ENCODE results near the gene HAX1.
"Not testable (repeated sequence)": the region's sequence is repeated elsewhere in the genome, so short reads cannot be mapped to it uniquely, and the experiment has no call there.

Gene HAX1

DNA sequence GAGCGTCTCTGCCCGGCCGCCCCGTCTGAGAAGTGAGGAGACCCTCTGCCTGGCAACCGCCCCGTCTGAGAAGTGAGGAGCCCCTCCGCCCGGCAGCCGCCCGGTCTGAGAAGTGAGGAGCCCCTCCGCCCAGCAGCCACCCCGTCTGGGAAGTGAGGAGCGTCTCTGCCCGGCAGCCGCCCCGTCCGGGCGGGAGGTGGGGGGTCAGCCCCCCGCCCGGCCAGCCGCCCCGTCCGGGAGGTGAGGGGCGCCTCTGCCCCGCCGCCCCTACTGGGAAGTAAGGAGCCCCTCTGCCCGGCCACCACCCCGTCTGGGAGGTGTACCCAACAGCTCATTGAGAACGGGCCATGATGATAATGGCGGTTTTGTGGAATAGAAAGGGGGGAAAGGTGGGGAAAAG, 15.2 kb downstream of the HAX1 start:
- DNase-seq (ENCODE audit: low read depth): not testable (repeated sequence)

DNA sequence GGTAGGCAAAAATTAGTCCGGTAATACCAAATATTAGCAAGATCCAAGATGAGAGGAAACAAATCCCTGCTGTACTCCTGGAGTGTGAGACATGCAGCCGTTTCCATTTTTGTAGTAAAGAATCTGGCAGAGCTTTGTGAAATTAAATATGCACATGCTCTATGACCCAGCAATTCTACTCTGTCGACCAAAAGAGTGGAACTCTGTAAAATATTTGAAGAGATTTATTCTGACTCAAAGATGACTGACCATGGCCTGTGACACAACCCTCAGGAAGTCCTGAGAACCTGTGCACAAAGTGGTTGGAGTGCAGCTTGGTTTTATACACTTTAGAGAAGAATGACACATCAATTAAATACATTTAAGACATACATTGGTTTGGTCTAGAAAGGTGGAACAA, 16.2 kb downstream of the HAX1 start:
- DNase-seq (ENCODE audit: low read depth): no peak

DNA sequence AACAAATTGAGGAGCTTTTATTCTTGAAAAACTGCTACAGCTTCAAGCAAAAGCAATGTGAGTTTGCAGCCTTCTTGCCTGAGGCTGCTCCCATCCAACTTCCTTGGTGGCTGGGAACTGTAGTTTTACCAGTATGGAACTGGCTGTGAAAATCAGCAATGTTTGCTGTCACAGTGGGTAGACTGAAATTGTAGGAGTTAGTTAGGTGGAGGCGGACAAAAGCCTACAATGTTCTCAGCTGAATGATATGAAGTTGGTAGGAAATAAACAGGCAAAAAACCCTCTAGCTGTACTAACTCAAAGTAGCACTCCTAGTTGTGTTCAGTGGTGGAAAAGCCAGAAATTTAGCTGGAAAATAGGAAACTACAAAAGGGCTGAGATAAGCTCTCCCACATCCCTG, 18.5 kb downstream of the HAX1 start:
- no peak for DNase-seq (ENCODE audit: low read depth)

DNA sequence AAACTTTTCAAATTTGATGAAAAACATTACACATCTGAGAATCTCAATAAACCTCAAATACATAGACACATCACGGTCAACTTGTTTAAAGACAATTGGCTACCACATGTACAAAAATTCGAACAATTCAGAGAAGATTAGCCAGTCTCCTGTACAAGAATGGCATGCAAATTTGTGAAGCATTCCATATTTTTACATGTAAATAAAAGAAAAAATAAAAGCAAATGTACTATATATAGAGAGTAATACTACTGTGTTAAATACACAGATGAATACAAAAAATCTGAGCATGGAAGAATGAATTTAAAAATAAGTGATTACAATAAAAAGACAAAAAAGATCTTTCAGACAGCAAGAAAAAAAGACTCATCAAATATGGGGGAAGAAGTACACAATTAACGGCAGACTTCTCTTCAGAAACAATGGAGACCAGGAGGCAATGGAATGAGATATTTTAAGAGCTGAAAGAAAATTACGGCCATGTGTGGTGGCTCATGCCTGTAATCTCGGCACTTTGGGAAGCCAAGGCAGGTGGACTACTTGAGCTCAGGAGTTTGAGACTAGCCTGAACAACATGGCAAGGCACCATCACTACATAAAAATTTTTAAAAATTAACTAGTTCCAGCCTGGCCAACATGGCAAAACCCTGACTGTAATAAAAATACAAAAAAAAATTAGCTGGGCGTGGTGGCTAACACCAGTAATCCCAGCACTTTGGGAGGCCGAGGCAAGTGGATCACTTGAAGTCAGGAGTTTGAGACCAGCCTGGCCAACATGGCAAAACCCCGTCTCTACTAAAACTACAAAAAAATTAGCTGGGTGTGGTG, 23.2 kb downstream of the HAX1 start:
- no peak for DNase-seq (ENCODE audit: low read depth)

DNA sequence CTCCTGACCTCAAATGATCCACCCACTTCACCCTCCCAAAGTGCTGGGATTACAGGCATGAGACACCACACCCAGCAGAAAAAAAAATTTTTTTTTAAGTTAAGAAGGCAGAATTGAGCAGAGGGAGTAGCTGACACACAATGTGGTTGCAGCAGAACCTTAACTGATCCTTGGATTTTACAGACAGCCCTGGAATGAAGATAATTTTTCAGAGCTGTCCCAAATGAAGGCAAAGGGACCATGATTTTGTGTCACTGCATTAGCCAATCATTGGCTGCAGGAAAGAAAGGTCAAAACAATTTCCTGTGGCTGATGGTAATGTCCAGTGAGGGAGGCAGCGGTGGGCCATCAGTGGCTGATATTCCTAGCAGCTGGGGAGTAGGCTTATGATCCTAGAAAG, 29.2 kb downstream of the HAX1 start:
- no peak for DNase-seq (ENCODE audit: low read depth)

DNA sequence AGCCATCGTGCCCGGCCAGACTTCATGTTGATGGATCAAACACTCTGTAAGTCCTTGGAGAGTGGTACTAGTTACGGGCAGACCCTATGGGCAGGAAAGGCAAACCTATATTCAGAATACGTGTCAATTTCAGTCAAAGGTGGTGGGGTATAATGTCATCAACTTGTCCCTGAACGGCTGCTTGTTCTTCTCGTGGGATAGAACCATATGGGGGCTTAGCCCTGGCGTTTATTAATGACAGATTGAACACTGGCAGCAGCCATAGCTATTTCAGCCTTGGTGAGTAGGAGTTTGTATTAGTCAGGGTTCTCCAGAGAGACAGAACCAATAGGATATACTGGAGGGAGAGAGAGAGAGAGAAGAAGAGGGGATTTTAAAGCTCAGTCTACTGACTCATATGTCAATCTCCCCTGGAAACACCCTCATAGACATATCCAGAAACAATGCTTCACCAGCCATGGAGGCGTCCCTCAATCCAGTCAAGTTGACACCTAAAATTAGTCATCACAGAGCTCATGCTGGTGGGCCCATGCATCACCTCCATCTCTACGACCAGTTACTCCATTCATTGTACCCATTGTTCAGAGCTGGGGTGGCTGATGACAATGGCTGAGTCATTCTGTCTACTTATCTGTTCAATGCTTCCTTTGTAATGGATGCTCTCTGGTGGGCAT, 32.4 kb downstream of the HAX1 start:
- peak; percentile 13 for DNase-seq (ENCODE audit: low read depth)

DNA sequence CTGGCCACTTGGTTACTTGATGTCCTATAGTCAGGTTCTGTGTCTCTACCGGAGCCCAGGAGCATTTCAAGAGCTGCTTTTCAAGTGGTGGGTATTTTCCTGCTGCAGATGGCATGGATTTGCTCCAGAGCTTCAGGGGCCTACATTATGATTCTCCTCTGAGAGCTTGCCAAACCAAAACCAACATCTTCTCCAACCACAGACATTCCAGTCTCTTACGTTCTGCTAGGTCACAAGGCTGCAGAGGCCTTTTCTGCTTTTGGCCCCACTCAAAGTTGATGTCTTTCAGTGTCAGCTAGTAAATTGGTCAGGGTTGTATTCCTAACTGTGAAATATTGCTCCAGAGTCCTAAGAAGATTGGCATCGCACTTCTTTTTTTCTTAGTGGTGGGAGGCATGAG, 33.7 kb downstream of the HAX1 start:
- peak; percentile 80 for DNase-seq (ENCODE audit: low read depth)

DNA sequence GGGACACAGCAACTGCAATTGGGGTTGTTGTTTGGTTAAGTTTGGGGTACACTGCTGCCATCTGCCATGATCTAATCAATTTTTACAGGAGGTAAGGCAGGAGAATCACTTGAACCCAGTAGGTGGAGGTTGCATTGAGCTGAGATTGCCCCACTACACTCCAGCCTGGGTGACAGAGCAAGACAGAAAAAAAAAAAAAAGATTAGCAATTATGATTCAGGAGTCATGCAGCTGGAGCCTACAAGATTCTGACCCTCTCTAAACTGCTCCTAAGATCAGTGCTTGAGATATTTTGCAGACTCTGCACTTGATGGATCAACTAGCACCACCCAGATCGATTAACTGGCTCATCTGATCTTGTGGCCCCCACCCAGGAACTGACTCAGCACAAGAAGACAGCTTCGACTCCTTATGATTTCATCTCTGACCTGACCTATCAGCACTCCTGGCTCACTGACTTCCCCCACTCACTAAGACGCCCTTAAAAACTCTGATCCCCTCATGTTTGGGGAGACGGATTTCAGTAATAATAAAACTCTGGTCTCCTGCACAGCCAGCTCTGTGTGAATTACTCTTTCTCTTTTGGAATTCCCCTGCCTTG, 35.3 kb downstream of the HAX1 start:
- not testable (repeated sequence) for DNase-seq (ENCODE audit: low read depth)

DNA sequence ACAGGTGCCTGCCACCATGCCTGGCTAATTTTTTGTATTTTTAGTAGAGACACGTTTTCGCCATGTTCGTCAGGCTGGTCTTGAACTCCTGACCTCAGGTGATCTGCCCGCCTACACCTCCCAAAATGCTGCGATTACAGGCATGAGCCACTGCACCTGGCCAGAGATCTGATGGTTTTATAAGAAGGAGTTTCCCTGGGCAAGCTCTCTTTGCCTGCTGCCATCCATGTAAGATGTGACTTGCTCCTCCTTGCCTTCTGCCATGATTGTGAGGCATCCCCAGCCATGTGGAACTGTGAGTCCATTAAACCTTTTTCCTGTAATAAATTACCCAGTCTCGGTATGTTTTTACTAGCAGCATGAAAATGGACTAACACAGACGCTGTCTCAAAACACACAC, 36.7 kb downstream of the HAX1 start:
- not testable (repeated sequence) for DNase-seq (ENCODE audit: low read depth)

DNA sequence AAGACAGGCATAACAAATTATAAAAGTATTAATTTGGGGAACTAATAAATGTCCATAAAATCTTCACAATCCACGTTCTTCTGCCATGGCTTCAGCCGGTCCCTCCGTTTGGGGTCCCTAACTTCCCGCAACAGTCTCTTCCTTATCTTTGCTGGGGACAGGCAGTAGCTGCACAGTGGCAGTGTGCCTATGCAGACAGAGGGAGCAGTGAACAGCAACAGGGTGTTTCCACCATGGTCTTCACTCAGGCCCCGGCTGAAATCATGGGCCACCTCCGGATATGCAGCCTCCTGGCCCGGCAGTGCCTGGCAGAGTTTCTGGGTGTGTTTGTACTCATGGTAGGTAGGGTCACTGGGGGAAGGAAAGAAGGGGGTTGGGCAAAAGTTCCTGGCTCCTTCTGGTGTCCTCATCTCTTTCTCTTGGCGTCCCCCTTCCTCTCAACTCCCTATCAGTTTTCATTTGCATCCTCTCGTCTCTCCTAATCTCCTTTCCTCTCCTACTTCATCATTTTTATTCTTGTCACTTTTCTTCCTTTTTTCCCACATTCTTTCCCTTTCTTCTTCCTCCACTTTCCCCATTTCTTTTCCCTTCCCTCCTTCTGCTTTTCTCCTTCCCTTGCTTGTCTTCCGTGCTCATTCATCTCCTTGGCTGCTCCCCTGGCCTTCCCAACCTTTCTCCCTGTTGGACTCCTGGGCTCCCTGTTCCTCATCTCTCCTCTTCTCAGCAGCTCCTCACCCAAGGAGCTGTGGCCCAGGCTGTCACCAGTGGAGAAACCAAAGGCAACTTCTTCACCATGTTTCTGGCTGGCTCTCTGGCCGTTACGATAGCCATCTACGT, 40.0 kb downstream of the HAX1 start:
- not testable (repeated sequence) for DNase-seq (ENCODE audit: low read depth)

DNA sequence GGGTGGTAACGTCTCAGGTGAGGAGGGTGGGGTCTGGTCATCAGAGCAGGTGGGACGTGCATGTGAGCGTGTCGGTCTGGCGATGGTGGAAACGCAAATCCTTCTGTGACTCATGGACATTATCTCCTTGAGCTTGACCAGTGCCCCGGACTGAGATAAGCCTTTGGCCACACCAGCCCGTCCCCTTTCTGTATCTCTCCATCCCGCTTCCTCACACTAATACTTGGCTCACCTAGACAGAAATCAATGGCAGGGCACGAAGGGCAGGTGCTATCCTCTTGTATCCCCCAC, 40.6 kb downstream of the HAX1 start:
- no peak for DNase-seq (ENCODE audit: low read depth)

DNA sequence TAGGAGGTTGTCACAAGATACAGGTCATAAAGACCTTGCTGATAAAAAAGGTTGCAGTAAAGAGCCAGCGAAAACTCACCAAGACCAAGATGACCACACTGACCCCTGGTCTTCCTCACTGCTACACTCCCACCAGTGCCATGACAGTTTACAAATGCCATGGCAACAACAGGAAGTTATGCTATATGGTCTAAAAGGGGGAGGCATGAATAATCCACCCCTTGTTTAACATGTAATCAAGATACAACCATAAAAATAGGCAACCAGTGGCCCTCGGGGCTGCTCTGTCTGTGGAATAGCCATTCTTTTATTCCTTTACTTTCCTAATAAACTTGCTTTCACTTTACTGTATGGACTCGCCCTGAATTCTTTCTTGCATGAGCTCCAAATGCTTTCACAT, 41.8 kb downstream of the HAX1 start:
- not testable (repeated sequence) for DNase-seq (ENCODE audit: low read depth)

DNA sequence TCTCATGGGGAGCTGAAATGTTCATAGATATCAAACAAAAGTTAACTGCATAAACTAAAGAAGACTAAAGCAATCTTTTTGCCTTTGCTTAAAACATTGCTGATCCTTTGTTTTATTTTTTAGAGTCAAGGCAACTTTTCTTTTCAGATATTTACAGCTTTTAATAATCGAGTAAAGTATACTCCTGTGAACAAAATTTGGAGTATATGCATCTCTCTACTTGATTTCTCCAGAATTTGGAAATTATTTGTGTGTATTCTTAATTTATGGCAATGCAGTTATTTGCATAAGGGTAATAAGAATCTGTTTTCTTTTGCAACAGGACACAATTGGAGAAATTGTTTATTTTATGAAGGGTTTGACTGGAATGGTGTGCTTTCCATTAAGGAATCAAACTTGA, 44.3 kb downstream of the HAX1 start:
- DNase-seq (ENCODE audit: low read depth): no peak

DNA sequence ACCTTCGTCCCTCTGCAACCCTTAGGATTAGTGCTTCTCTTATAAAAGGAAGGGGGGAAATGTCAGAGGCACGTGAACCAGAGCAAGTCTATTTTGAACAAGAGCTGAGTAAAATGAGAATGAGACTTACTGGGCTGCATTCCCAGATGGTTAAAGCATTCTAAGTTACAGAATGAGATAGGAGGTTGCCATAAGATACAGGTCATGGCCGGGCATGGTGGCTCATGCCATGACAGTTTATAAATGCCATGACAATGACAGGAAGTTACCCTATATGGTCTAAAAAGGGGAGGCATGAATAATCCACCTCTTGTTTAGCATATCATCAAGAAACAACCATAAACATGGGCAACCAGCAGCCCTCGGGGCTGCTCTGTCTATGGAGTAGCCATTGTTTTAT, 46.0 kb downstream of the HAX1 start:
- DNase-seq (ENCODE audit: low read depth): no peak

DNA sequence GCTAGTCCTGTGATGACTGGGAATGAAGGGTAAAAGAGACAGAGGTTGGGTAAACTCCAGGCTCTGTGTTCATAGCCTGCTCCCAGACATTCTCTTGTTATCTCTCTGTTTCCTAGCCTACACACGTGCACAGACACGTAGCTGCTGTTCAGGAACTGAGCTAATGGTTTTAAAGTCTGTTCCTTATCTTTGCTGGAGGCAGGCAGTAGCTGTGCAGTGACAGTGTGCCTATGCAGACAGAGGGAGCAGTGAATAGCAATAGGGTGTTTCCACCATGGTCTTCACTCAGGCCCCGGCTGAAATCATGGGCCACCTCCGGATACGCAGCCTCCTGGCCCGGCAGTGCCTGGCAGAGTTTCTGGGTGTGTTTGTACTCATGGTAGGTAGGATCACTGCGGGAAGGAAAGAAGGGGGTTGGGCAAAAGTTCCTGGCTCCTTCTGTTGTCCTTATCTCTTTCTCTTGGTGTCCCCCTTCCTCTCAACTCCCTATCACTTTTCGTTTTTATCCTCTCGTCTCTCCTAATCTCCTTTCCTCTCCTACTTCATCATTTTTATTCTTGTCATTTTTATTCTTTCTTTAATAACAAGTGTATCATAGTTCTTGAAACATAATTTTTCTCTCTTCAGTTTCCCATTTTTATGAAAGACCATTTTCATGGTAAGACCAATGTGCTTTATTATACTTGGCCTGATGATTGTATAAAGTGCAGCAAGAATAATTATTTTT, 48.6 kb downstream of the HAX1 start, which contains the start of gene AQP10:
TSS of gene AQP10 (plus strand) at position 212 of the 727 bp plus-strand sequence. CDS start at position 275, 63 bp downstream.
- DNase-seq (ENCODE audit: low read depth): peak; percentile 87

DNA sequence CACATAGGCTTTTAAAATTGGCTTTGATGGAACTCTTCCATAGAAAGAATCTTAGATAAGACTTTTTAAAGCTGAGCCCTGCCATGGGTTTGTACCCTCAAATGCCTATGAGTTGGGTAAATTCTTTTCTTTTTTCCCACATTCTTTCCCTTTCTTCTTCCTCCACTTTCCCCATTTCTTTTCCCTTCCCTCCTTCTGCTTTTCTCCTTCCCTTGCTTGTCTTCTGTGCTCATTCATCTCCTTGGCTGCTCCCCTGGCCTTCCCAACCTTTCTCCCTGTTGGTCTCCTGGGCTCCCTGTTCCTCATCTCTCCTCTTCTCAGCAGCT, 49.1 kb downstream of the HAX1 start:
- DNase-seq (ENCODE audit: low read depth): not testable (repeated sequence)

DNA sequence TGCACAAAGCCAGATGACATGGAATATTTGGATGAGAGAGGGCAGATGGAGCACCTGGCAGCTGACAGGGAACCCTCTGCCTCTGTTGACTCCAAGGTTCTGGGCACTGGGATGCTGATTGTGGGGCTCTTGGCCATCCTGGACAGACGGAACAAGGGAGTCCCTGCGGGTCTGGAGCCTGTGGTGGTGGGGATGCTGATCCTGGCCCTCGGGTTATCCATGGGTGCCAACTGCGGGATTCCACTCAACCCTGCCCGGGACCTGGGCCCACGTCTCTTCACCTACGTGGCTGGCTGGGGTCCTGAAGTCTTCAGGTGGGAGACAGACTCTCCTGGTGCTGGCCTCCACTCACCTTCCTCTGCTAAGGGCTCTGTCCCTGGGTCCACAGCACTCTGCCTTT, 51.1 kb downstream of the HAX1 start:
- no peak for DNase-seq (ENCODE audit: low read depth)

DNA sequence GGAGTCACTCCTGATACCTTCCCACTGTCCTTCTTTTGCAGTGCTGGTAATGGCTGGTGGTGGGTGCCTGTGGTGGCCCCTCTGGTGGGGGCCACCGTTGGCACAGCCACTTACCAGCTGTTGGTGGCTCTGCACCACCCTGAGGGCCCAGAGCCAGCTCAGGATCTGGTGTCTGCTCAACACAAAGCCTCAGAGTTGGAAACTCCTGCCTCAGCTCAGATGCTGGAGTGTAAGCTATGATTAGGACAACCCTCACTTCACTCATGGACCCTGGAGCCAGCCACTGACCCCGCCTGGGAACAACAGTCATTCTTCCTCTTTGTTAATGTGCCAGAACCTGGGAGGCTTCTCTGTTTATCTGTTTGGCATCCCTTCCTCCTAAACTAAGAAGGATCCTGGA, 51.8 kb downstream of the HAX1 start:
- no peak for DNase-seq (ENCODE audit: low read depth)

DNA sequence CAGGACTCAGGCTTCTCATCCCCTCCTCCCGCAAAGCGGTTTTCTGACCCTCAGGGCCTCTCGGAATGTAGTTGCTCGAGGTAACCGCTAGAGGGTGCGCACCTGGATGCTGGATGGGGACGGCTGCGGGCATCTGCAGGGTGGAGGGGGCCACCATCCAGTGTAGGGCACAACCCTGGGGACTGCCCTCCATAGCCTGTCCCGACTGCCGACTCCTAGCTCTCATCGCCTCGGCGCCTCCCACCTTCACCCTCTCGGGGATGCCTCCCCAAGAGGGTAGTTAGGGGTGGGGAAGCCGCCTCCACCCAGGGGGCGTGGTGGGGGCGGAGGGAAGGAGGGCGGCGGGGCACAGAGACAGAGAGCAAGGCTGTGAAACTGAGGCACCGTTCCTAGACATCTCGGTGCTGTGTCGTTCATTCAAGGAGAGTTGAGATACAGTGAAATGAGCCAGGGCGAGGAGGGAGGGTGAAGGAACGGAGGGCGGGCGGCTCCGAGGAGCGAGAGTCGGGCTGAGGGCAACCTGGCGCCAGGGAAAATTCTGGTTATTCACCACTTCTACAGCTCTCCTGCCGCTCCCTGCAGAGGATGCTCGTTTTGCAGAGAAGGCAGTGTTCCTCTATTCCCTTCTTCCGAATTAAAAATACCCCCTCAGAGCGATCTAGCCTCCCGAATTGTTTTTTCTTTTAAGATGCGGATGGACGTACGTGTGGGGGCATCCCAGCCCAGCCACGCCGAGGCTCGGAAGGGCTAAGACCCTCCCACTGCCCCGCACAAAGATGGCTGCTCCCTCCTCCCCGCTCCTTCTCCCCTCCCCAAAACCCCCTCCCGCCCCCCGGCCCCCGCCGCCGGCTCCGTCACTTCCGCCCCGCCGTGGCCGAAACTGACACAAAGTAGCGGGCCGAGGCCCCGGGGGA, 52.5 kb downstream of the HAX1 start, which contains the start of gene ATP8B2:
TSS of gene ATP8B2 (plus strand) at position 857 of the 914 bp plus-strand sequence. CDS start 2,617 bp downstream, outside the sequence.
- DNase-seq (ENCODE audit: low read depth): peak; percentile 53

All from amniotic epithelial cell (primary cell).